Measurements from ENCODE around the gene ZNF678.

- no peak for TF ChIP-seq EZH2 (IDR thresholded peaks at IDR 0.05; ENCODE audit: borderline replicate concordance)
- TF ChIP-seq, protein P1, sequence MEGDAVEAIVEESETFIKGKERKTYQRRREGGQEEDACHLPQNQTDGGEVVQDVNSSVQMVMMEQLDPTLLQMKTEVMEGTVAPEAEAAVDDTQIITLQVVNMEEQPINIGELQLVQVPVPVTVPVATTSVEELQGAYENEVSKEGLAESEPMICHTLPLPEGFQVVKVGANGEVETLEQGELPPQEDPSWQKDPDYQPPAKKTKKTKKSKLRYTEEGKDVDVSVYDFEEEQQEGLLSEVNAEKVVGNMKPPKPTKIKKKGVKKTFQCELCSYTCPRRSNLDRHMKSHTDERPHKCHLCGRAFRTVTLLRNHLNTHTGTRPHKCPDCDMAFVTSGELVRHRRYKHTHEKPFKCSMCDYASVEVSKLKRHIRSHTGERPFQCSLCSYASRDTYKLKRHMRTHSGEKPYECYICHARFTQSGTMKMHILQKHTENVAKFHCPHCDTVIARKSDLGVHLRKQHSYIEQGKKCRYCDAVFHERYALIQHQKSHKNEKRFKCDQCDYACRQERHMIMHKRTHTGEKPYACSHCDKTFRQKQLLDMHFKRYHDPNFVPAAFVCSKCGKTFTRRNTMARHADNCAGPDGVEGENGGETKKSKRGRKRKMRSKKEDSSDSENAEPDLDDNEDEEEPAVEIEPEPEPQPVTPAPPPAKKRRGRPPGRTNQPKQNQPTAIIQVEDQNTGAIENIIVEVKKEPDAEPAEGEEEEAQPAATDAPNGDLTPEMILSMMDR (IDR thresholded peaks at IDR 0.05; ENCODE audit: poor library complexity) = no peak
These were observed 44.5 kb upstream of the ZNF678 start for GRCh38 chr1:227518876-227519275.

Measured in hepatocyte (in vitro differentiated cells).